A549 (cell line): ENCODE results near the gene MICOS13.

Experiments
- CHD2 ChIP-seq: fragments of 150-350 bp; IDR thresholded peaks from 2 replicates; pipeline ENCODE4 v1.6.1; 2014; ENCODE audit warnings: low read length; ENCODE audit not compliant: partially characterized antibody
- CTCF ChIP-seq: fragments of >200 bp; sonication (Bioruptor Twin); formaldehyde crosslinking; IDR thresholded peaks from 3 replicates; pipeline ENCODE4 v1.5.1; 2016
- EHMT2 ChIP-seq: fragments of 200-600 bp; sonication (generic); IDR thresholded peaks from 2 replicates; pipeline ENCODE4 v1.6.1; 2016; ENCODE audit warnings: antibody characterized with exemption, low read depth, mild to moderate bottlenecking, moderate library complexity
- EP300 ChIP-seq, 2 experiments: fragments of >200 bp; sonication (Bioruptor Twin); formaldehyde crosslinking; IDR thresholded peaks; 2 replicates in 1 of 2; 3 replicates in 1 of 2; pipeline ENCODE4 v1.6.1; 2016 to 2017
- JUNB ChIP-seq: fragments of >200 bp; sonication (Bioruptor Twin); formaldehyde crosslinking; IDR thresholded peaks from 2 replicates; pipeline ENCODE4 v1.6.1; 2016
- KDM1A ChIP-seq: fragments of 200-600 bp; sonication (generic); IDR thresholded peaks from 2 replicates; pipeline ENCODE4 v1.6.1; 2016; ENCODE audit warnings: low read depth, mild to moderate bottlenecking
- MAX ChIP-seq: IDR thresholded peaks from 2 replicates; pipeline ENCODE4 v1.6.1; 2012
- NFE2L2 ChIP-seq: fragments of 150-350 bp; conservative IDR thresholded peaks from 2 replicates; pipeline ENCODE4 v1.6.1; 2014; ENCODE audit warnings: low read length
- NR3C1 ChIP-seq: fragments of >200 bp; sonication (Bioruptor Twin); formaldehyde crosslinking; IDR thresholded peaks from 3 replicates; pipeline ENCODE4 v1.6.1; 2017
- REST ChIP-seq: fragments of 200-600 bp; sonication (generic); IDR thresholded peaks from 2 replicates; pipeline ENCODE4 v1.6.1; 2016; ENCODE audit warnings: antibody characterized with exemption, mild to moderate bottlenecking, moderate library complexity
- ZNF302 ChIP-seq: fragments of 250-450 bp; sonication (Bioruptor Pico); IDR thresholded peaks from 2 replicates; pipeline ENCODE4 v1.9.0; 2021; ENCODE audit warnings: inconsistent platforms, mild to moderate bottlenecking, moderate library complexity

GRCh38 chr19:5669212-5669611, 11.1 kb downstream of the MICOS13 start:
- TF ChIP-seq MAX (no peak), EP300 (IDR thresholded peaks at IDR 0.05) (no peak), REST (no peak), CTCF (no peak), CHD2 (no peak), NR3C1 (no peak), EHMT2 (no peak), ZNF302 (no peak), JUNB (no peak), NFE2L2 (no peak), KDM1A (no peak)
